GM18519 (cell line): ENCODE data around the gene CELF4.

Experiments
- ATAC-seq: cut with Tn5 transposase; IDR thresholded peaks from one replicate; pipeline ENCODE4 v1.9.1; 2021; ENCODE audit warnings: mild to moderate bottlenecking, moderate library complexity; ENCODE audit not compliant: unreplicated experiment, low FRiP score

Gene CELF4

DNA sequence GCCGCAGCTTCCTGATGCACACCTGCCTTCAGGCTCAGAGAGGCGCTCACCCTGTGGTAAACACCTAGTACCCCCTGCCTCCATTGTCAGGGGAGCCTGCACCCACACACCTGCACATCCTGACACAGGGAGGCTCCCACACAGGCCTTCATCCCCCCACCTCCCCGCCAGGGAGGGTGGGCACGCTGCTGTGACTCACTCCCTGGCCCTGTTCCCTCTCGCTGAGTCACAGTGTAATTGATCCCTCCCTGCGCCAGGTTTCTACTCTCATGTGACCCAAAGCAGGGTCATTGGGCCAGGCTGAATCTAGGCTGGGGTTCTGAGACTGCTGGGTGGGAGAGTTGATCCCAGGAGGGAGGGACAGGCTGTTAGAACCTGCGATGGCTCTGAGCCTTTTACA lies 8.5 kb upstream of the CELF4 start:
- no peak for ATAC-seq

- no peak for ATAC-seq
Measured at GRCh38 chr18:37572736-37573135, 7.1 kb upstream of the CELF4 start.

GRCh38 chr18:37571266-37571665 lies 5.7 kb upstream of the CELF4 start:
- no peak for ATAC-seq

GRCh38 chr18:37570336-37570930 lies 4.8 kb upstream of the CELF4 start:
- no peak for ATAC-seq

- ATAC-seq, result no peak
Measured at GRCh38 chr18:37568671-37569070, 3.1 kb upstream of the CELF4 start.

GRCh38 chr18:37567994-37568359 lies 2.4 kb upstream of the CELF4 start:
- ATAC-seq, result no peak

DNA sequence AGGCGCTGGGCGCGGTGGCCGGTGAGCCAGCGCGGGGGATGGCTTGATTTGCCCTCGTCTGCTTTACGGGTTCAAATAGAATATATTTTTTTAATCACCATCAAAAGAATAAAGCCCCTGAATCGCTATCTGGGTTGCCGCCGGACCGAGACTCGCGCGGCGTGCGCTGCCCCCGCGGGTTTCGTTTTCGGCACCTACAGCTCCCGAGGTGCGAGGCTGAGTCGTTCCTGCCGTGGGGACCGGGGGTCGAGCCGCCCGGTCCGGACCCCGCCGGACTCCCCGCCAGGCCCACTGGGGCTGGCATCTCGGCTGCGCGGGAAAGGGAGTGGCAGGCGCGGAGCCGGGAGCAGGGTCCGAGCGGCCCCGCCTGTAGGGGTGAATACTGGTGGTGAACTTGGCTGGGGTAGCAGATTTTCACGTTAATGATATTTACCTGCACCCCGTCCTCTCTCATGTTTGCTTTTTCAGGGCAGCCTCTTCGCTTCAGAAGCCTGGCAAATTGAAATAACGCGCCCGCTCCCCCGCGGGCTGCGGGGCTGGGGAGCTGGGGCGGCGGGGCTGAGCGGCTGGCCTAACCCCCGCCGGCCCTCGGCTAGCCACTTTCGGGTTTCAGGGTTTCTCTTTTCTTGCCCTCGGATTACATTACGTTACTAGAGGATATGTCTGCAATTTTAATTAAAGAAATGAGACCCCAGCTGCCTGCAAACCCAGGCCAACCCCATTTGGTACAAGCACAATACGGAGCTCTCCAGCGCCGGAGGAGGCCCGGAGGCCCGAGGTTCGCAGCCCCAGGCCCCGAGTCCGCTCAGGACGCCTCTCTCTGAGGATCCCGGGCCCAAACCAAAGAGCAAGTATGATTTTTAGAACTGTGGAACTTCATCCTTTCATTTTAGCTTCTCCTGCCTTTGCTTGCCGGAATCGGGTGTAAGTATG lies 1.7 kb upstream of the CELF4 start:
- ATAC-seq, result no peak

DNA sequence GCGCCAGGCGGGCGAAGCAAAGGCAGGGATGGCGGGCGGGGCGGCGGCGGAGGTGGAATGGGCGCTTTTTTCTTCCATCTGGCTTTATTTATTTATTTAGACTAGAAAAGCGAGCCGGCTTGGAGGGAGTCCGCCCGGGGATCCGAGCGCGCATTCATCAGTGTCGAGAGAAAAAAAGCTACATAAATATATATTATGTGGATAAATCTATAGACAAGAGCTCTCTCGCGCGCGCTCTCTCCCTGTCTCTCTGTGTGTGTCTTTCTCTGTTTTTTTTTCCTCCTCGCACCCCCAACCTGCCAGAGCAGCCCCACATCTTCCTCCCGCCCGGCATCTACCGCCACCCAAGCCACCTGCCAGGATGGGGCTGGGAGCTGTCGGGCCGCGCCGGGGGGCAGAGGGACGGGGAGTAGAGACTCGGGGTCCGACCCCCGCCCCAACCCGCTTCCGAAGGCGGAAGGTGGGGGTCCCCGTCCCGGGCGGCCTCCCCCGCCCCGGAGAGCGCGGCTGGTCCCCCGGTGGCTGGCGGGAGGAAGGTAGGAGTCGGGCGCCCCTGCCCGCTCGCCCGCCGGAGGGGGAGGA lies 972 bp upstream of the CELF4 start:
- ATAC-seq, result no peak

DNA sequence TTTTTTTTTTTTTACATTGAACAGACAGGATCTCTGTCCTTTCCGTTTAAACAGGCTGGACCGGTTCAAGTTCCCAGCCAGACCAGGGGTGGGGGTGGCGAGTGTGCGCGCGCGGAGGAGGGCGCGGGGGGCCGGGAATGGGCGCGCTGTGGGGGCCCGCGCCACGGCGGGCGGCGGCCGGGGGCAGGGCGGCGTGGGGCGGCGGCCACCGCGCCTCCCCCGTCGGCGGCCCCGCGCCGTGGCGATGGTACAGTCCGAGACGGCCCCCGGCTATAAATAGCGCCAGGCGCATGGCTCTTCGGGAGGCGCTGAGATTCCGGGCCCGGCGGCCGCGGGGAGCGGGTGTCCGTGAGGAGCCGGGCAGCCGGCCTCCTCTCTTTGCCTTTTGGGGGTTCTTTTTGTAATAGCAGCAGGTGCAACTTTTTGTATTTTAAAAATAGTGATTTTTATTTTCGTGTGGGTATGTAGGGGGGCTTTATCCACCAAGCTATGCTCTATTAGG lies 430 bp upstream of the CELF4 start:
- ATAC-seq, result no peak

GRCh38 chr18:37564711-37565100 lies 892 bp downstream of the CELF4 start:
- ATAC-seq, result no peak

DNA sequence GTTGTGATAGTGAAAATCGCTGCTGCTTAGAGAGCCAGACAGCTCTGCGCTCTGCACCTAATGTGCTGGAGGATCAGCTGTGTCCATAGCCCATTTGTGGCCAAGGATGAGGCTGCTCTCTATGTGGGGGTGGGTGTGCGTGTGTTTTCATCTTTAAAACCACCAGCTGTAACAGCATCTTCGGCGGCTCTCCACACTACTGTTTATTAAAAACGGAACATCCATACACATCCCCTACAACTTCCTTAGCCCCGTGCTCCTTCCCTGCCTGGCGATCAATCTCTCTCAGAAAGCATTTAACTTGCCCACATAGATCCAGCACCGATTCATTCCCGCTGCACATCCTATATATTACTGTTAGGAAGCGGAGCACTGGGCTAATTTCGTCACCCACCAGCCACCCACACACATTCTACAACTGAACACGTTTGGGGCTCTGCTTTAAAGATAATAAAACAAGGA lies 1.6 kb downstream of the CELF4 start:
- no peak for ATAC-seq

DNA sequence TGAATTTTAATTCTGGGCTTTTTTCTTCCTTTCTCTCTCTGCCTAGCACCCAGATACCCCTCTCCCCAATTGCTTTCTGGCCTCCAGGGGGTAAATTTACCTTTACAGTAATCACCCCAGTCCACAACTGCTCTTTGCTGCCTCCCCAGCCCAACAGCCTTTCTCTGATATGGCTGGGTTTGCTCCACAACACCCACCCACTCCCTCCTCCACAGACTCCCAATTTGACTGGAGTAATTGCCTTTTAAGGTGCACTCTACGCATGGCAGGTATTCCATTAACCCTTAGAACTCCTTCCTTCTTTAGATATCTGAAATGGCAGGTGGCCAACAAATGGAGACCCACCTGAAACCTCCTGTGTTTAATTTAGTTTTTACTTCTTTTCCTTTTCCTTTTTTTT lies 3.6 kb downstream of the CELF4 start:
- ATAC-seq, result no peak

DNA sequence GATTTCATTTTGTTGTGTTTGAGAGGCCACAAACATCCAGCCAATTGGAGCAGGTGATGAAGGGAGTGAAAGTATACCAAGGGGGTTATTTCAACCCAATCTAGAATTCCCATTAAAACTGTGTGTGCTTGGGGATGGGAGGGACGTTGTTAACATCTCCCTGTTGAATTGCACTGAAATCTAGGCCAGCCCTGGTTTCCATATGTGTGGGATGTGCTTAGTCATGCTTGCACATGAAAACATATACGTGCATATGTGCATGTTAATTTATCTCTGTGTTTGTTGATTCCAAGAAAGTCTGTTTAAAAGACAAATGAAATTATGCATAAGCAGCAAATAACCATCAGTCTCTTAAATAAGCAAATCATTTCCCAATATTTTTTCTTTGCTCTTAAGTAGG lies 5.6 kb downstream of the CELF4 start:
- ATAC-seq, result no peak

GRCh38 chr18:37559194-37559593 lies 6.4 kb downstream of the CELF4 start:
- ATAC-seq, result no peak

DNA sequence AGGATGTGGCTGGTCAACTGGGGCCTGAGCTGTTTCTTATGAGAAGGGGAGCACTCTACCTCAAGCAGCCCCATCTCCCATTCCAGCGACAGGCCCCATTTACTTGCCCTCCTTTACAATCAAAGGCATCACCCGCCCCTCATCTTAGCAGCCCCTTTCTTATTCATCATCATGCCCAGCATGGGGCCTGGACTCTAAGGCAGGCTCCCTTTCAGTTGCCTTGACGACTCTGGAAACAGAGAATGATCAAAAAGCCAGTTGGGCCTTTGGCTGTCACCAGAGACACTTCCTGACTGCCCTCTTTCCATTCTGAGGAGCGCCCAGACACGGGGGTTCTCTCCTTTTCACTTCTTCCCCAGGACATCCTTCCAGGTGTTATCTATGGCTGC lies 11.2 kb downstream of the CELF4 start:
- no peak for ATAC-seq

DNA sequence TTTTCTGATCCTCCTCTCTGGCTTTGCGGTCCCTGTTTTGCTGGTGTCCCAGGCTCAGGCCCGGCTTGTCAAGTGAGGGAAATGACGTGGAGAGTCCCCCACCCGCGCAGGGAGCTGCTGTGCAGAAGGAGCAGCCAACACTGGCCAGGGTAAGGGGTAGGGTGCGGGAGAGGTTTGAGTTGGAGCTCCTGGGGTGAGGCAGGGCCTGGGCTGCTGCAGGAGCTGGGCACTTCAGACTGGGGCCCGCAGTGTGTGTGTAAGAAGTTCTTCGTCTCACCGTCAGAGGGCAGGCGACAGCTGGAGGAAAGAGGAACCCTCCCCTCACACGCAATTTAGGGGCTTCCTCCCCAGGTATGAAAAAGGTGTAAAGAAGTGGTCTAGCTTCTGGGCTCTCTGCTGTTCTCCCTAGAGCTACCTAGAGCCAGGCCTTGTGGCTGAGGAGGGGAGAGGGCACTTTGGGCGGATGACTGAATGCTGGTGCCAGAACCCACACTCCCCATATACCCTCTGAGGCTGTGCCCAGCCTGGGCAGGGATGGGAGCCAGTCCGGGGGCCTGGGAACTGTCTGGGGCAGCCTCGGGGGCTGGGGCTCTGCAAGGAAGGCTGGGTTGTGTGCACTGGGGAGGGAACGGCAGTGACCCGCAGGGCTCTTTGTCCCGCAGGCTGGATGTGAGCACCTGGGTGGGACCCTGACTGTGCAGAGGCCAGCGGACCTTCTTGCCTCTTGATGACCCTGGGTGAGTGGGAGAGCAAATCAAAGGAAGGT lies 11.8 kb downstream of the CELF4 start:
- ATAC-seq, result no peak

GRCh38 chr18:37552286-37552685 lies 13.3 kb downstream of the CELF4 start:
- ATAC-seq, result no peak

- ATAC-seq, result no peak
Measured at GRCh38 chr18:37551846-37552245, 13.8 kb downstream of the CELF4 start.

DNA sequence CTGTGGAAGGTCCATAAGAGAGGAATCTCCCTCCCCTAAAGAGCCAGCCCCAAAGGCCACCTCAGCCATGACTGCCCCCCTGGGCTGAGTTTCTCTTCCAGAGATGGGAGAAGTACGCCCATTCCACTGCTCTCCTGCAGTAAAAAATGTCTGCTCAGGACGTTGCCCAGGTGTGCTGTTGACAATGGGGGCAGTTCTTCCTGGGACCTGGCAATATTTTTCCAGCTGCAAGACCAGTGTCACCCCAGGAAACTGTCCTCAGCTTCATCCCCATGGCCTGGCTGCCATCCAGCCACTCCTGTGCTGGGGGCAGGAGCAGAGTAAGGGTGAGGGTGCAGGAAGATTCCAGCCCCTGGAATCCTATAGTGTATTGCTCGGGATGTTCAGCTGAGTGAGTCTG lies 14.3 kb downstream of the CELF4 start:
- no peak for ATAC-seq

DNA sequence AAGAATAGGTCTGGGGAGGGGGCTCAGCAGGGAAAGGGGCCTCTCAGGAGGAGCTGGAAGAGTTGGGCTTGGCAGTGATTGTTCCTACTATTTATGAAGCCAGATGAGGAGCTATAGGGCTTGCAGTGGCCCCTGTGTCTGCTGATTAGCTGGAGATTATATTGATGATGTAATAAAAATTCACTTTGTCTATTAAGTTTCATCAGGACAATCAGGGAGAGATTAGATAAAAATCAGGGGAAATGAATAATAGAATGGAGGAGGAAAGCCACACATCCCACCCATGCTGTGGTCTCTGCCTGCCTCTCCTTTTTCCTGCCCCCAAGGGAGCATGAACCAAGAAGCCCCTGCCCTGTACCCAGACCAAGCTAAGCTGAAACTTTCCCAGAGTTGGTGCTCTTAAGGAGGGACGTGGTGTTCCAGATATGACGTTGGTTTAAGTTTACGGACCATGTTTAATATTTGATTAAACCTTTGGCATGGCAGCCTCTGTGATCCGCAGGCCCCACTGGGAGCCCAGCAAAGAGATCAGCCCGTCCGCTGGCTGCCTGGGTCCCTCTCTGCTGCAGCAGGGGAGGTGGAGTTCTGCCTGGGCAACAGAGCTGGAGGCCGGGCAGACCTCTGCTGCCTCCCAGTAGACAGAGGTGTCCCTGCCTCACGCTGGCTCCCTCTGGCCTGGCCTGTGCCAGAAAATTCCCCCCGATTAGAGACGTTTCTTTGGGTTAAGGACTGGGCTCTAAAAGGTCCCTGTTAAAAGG lies 15.3 kb downstream of the CELF4 start:
- no peak for ATAC-seq
